ENCODE data around the gene ITGA6.

DNA sequence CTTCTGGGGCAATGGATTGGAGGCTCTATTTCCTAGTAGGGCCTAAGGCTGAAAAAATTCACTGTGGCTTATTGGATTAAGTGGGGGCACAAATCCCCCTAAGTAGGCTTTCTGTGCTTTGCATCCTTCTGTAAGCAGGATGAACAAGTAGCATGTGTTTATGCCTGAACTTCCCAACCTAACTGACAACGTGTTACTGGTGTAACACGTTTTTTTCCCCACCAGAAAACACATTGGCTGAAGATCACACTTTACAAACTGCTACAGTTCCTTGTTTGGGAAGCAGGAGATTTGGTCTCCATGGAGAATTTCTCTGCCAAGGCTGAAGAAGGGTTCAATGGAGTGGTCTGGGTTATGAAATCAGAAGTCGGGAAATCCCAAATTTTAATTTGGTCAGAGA lies 7.2 kb upstream of the ITGA6 start:
- TF ChIP-seq, protein P1, sequence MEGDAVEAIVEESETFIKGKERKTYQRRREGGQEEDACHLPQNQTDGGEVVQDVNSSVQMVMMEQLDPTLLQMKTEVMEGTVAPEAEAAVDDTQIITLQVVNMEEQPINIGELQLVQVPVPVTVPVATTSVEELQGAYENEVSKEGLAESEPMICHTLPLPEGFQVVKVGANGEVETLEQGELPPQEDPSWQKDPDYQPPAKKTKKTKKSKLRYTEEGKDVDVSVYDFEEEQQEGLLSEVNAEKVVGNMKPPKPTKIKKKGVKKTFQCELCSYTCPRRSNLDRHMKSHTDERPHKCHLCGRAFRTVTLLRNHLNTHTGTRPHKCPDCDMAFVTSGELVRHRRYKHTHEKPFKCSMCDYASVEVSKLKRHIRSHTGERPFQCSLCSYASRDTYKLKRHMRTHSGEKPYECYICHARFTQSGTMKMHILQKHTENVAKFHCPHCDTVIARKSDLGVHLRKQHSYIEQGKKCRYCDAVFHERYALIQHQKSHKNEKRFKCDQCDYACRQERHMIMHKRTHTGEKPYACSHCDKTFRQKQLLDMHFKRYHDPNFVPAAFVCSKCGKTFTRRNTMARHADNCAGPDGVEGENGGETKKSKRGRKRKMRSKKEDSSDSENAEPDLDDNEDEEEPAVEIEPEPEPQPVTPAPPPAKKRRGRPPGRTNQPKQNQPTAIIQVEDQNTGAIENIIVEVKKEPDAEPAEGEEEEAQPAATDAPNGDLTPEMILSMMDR (IDR thresholded peaks at IDR 0.05) = no peak
- TF ChIP-seq POLR2AphosphoS5 (IDR thresholded peaks at IDR 0.05; ENCODE audit: low read depth, low read length) (no peak), SIN3A (IDR thresholded peaks at IDR 0.05; ENCODE audit: borderline replicate concordance, insufficient read depth, low read depth, low read length) (no peak)
- TF ChIP-seq, protein P2, sequence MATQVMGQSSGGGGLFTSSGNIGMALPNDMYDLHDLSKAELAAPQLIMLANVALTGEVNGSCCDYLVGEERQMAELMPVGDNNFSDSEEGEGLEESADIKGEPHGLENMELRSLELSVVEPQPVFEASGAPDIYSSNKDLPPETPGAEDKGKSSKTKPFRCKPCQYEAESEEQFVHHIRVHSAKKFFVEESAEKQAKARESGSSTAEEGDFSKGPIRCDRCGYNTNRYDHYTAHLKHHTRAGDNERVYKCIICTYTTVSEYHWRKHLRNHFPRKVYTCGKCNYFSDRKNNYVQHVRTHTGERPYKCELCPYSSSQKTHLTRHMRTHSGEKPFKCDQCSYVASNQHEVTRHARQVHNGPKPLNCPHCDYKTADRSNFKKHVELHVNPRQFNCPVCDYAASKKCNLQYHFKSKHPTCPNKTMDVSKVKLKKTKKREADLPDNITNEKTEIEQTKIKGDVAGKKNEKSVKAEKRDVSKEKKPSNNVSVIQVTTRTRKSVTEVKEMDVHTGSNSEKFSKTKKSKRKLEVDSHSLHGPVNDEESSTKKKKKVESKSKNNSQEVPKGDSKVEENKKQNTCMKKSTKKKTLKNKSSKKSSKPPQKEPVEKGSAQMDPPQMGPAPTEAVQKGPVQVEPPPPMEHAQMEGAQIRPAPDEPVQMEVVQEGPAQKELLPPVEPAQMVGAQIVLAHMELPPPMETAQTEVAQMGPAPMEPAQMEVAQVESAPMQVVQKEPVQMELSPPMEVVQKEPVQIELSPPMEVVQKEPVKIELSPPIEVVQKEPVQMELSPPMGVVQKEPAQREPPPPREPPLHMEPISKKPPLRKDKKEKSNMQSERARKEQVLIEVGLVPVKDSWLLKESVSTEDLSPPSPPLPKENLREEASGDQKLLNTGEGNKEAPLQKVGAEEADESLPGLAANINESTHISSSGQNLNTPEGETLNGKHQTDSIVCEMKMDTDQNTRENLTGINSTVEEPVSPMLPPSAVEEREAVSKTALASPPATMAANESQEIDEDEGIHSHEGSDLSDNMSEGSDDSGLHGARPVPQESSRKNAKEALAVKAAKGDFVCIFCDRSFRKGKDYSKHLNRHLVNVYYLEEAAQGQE (IDR thresholded peaks at IDR 0.05; ENCODE audit: insufficient read depth in 1 of 2, low read depth in 2 of 2, low read length in 1 of 2) = no peak
